Measurements from ENCODE around the gene JUND.

The JUND gene

GRCh38 chr19:18290302-18291018 is 9.0 kb upstream of the JUND start:
- DNase-seq (ENCODE audit: low read depth): peak; percentile 83

GRCh38 chr19:18289471-18290301 is 8.3 kb upstream of the JUND start:
- no peak for DNase-seq (ENCODE audit: low read depth)

GRCh38 chr19:18287836-18288772 is 6.7 kb upstream of the JUND start:
- no peak for DNase-seq (ENCODE audit: low read depth)

GRCh38 chr19:18286973-18287635 is 5.7 kb upstream of the JUND start:
- no peak for DNase-seq (ENCODE audit: low read depth)

- no peak for DNase-seq (ENCODE audit: low read depth)
These were observed 3.4 kb upstream of the JUND start for GRCh38 chr19:18284712-18285360.

GRCh38 chr19:18283338-18283737 is 1.9 kb upstream of the JUND start:
- no peak for DNase-seq (ENCODE audit: low read depth)

GRCh38 chr19:18282788-18283141 is 1.3 kb upstream of the JUND start:
- DNase-seq (ENCODE audit: low read depth): no peak

GRCh38 chr19:18282021-18282787 is 782 bp upstream of the JUND start:
- no peak for DNase-seq (ENCODE audit: low read depth)

GRCh38 chr19:18280247-18281081 is 958 bp downstream of the JUND start:
- peak; percentile 73 for DNase-seq (ENCODE audit: low read depth)

GRCh38 chr19:18279516-18280246 is 1.7 kb downstream of the JUND start:
- DNase-seq (ENCODE audit: low read depth): peak; percentile 91

GRCh38 chr19:18279266-18279515 is 2.2 kb downstream of the JUND start:
- DNase-seq (ENCODE audit: low read depth): no peak

- no peak for DNase-seq (ENCODE audit: low read depth)
These were observed 2.7 kb downstream of the JUND start for GRCh38 chr19:18278521-18279265.

GRCh38 chr19:18274781-18275356 is 6.6 kb downstream of the JUND start:
- no peak for DNase-seq (ENCODE audit: low read depth)

GRCh38 chr19:18274219-18274780 is 7.1 kb downstream of the JUND start, which contains the start of gene IQCN:
Gene IQCN, minus strand, starts transcription at chr19:18274452. Its CDS starts 4,974 bp downstream, at chr19:18269478.
- DNase-seq (ENCODE audit: low read depth): no peak

GRCh38 chr19:18273561-18274218 is 7.7 kb downstream of the JUND start:
- DNase-seq (ENCODE audit: low read depth): no peak

GRCh38 chr19:18271433-18271841 is 10.0 kb downstream of the JUND start:
- no peak for DNase-seq (ENCODE audit: low read depth)

GRCh38 chr19:18270326-18270725 is 11.1 kb downstream of the JUND start:
- no peak for DNase-seq (ENCODE audit: low read depth)

Data from activated T-cell treated with anti-CD3 and anti-CD28 coated beads for 24 hours (primary cell).